ENCODE results near the gene MAP6D1.

GRCh38 chr3:183789826-183790225 lies 35.6 kb downstream of the MAP6D1 start:
- TF ChIP-seq EZH2 (IDR thresholded peaks at IDR 0.05; ENCODE audit: borderline replicate concordance, insufficient read depth, low read length, poor library complexity, severe bottlenecking), result no peak
- no peak for TF ChIP-seq CTCF (IDR thresholded peaks at IDR 0.05; ENCODE audit: poor library complexity, severe bottlenecking)
- TF ChIP-seq REST (IDR thresholded peaks at IDR 0.05; ENCODE audit: borderline replicate concordance), result no peak
- no peak for TF ChIP-seq POLR2AphosphoS5 (IDR thresholded peaks at IDR 0.05)
- no peak for TF ChIP-seq SMC3 (conservative IDR thresholded peaks at IDR 0.05; ENCODE audit: poor library complexity)

All from neural cell (in vitro differentiated cells).